NCI-H2227 treated with DMSO at 0.1 percent for 48 hours (cell line): Measurements from ENCODE around the gene MINDY4B.

ENCODE experiments used
- DNase-seq: peaks from one replicate; lab custom pipeline; 2025; lab: John Stamatoyannopoulos, UW

MINDY4B gene

GRCh38 chr3:150905339-150905738, at the start of gene MINDY4B:
Gene MINDY4B (minus strand): TSS chr3:150905439. CDS start chr3:150905439, 0 bp downstream.
- no peak for DNase-seq

- no peak for DNase-seq
These were observed 46.7 kb upstream of the MINDY4B start for GRCh38 chr3:150951923-150952322.

- no peak for DNase-seq
These were observed 40.2 kb upstream of the MINDY4B start for GRCh38 chr3:150945226-150946032.

- DNase-seq: no peak
These were observed 37.0 kb upstream of the MINDY4B start for GRCh38 chr3:150942221-150942620.

GRCh38 chr3:150936693-150937092, 31.5 kb upstream of the MINDY4B start:
- DNase-seq: no peak

- no peak for DNase-seq
These were observed 28.3 kb upstream of the MINDY4B start for GRCh38 chr3:150933473-150933995.

GRCh38 chr3:150931745-150932144, 26.5 kb upstream of the MINDY4B start:
- DNase-seq: no peak

- no peak for DNase-seq
These were observed 25.6 kb upstream of the MINDY4B start for GRCh38 chr3:150930839-150931238.

- DNase-seq: no peak
These were observed 23.0 kb upstream of the MINDY4B start for GRCh38 chr3:150928234-150928633.

GRCh38 chr3:150926328-150926727, 21.1 kb upstream of the MINDY4B start:
- no peak for DNase-seq

- DNase-seq: no peak
These were observed 20.5 kb upstream of the MINDY4B start for GRCh38 chr3:150925751-150926201.

GRCh38 chr3:150922611-150923010, 17.4 kb upstream of the MINDY4B start:
- no peak for DNase-seq

- DNase-seq: no peak
These were observed 16.0 kb upstream of the MINDY4B start for GRCh38 chr3:150921209-150921608.

- no peak for DNase-seq
These were observed 15.0 kb upstream of the MINDY4B start for GRCh38 chr3:150920236-150920635.

GRCh38 chr3:150917951-150918350, 12.7 kb upstream of the MINDY4B start:
- no peak for DNase-seq

GRCh38 chr3:150913133-150913922, 8.1 kb upstream of the MINDY4B start:
- peak; percentile 87 for DNase-seq

- no peak for DNase-seq
These were observed 7.3 kb upstream of the MINDY4B start for GRCh38 chr3:150912501-150912900.

- DNase-seq: no peak
These were observed 6.5 kb upstream of the MINDY4B start for GRCh38 chr3:150911771-150912170.

- DNase-seq: no peak
These were observed 1.2 kb upstream of the MINDY4B start for GRCh38 chr3:150906461-150906860.

- DNase-seq: no peak
These were observed 507 bp upstream of the MINDY4B start for GRCh38 chr3:150905746-150906145.

GRCh38 chr3:150902988-150903387, 2.3 kb downstream of the MINDY4B start:
- no peak for DNase-seq

- no peak for DNase-seq
These were observed 3.4 kb downstream of the MINDY4B start for GRCh38 chr3:150901793-150902192.

GRCh38 chr3:150899141-150899540, 6.1 kb downstream of the MINDY4B start:
- DNase-seq: no peak
